Activated naive CD4-positive, alpha-beta T cell treated with anti-CD3 and anti-CD28 coated beads, Interleukin-2, amount 10 ng/mL, durations not matched to agents 7 days and 5 days (primary cell): ENCODE measurements around the gene ID2.

Experiments used
- CTCF ChIA-PET: fragments of 350-600 bp; sonication (Branson Sonifier 250); formaldehyde crosslinking; loops from one replicate; lab custom pipeline; 2021; ENCODE audit warnings: antibody characterized with exemption; lab: Charles Lee
- DNase-seq: peaks from one replicate; pipeline ENCODE4 v3.0.0-alpha.2; 2020
- H3K27ac Mint-ChIP-seq: one replicate; pipeline ENCODE4 v1.8.0; 2021; ENCODE audit warnings: mild to moderate bottlenecking, moderate library complexity, mixed read lengths
- H3K27me3 Mint-ChIP-seq: one replicate; pipeline ENCODE4 v1.8.0; 2021; ENCODE audit warnings: mild to moderate bottlenecking, mixed read lengths
- H3K36me3 Mint-ChIP-seq: one replicate; pipeline ENCODE4 v1.8.0; 2021; ENCODE audit warnings: mixed read lengths
- H3K4me1 Mint-ChIP-seq: one replicate; pipeline ENCODE4 v1.8.0; 2021; ENCODE audit warnings: mixed read lengths
- H3K4me3 Mint-ChIP-seq: one replicate; pipeline ENCODE4 v1.8.0; 2021; ENCODE audit warnings: mild to moderate bottlenecking, moderate library complexity, mixed read lengths
- H3K9me3 Mint-ChIP-seq: one replicate; pipeline ENCODE4 v1.8.0; 2021; ENCODE audit warnings: mixed read lengths

ID2 gene

DNA sequence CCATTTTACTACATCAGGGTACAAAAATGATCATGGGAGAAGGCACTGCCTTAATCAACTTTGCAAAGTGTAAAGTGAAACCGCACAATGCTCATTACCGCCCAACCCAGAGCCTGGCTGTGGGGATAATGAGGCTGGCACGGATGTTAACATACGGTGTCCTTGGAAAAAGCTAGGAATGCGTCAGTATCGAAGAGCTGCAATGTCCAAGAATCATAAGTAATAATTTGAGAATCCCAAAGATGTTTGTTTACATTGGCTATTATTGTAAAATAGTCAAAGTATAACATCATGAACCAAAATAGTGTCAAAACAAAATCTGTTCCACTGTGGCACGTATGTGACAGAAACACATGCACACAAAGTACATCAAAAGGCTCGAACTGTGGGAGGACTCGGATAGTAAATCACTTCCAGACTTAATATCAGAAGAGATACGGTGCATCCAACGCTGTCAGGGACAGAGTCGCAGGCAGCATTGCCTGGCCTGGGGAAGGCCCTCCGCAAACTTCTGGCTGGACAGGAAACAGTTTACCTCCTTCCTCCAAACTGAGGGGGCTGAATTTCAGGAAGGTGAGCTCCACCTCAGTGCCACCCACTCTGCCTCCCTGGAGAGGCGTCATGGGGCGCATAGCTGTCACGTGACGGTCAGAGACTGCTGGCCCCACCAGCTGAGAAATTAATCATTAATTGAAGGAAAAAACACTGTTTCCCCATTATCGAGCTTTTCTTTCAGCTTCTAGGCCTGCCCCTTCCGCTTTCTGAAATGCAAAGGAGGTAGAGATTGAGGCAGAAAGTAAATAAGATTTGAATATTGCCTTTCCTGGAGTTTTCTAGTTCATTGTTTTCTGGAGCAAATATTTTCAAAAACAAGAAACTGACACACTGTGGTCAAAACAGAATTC is 1.8 kb upstream of the ID2 start:
- DNase-seq = no peak

DNA sequence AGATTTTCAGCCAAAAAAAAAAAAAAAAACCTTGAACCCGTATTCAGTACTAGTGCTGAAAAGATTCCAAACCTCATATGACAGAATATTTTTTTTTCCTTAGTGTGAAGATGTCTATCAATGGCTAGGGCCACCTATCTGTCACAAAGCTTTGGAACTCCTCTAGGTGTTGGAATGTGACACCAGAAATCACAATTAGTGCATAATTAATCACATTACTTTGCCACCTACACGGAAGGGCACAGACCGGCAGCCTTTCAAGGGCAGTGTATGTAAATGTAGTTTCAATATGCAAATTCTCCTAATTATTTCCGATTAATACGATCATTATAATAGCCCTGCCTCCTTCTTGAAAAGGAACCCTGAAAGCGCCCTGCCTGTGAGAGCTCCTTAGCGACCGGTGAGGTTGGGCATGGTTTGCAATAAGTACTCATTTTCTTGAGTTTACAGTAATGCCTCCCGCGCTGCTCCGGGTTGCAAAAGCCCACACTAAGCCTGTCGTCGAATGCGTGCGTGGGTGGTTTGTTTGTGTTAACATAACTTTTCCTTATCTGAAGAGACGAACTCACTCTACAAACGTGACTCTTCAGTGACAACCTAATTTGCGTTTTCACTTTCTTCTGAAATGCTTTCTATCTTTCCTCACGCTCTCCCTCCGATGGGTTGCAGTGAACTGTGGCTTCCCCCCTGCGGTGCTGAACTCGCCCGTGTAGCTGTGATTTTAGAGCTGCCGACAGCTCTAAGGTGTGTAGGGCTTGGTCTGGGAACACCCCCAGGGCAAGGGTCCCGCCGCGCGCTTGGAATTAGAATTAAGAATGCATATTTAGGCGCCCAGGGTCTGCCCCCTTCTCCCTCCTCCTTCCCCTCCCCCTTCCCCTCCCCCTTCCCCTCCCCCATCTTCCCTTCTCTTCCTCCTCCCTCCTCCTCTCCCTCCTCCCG is 765 bp upstream of the ID2 start:
- H3K36me3 Mint-ChIP-seq = peaks cover 23% of the 10 kb centered on the region
- peaks cover 63% of the 10 kb centered on the region for H3K4me1 Mint-ChIP-seq
- H3K27ac Mint-ChIP-seq = peak overlapping the region; percentile 89
- DNase-seq = peak; percentile 78
- H3K9me3 Mint-ChIP-seq = no peaks in the 10 kb centered on the region
- H3K4me3 Mint-ChIP-seq = peak overlapping the region; percentile 76
- H3K27me3 Mint-ChIP-seq = peaks cover 35% of the 10 kb centered on the region
- CTCF ChIA-PET = interaction anchor here (0.7 to 4.1 kb wide), 6 partner anchors 137 to 1478 kb away, joined by 3 to 21 read pairs (median 5); no protein-coding TSS in a partner anchor

More for the DNA sequence above, 1.8 kb upstream of the ID2 start:
- Mint-ChIP-seq H3K4me3 (peak overlapping the region; percentile 76), H3K36me3 (peaks cover 26% of the 10 kb centered on the region), H3K9me3 (peaks cover 2% of the 10 kb centered on the region), H3K27me3 (peaks cover 45% of the 10 kb centered on the region), H3K4me1 (peaks cover 63% of the 10 kb centered on the region), H3K27ac (peak overlapping the region; percentile 84)
- CTCF ChIA-PET = interaction anchor here (0.6 to 4.1 kb wide), 6 partner anchors 136 to 1477 kb away, joined by 3 to 21 read pairs (median 4); no protein-coding TSS in a partner anchor

DNA sequence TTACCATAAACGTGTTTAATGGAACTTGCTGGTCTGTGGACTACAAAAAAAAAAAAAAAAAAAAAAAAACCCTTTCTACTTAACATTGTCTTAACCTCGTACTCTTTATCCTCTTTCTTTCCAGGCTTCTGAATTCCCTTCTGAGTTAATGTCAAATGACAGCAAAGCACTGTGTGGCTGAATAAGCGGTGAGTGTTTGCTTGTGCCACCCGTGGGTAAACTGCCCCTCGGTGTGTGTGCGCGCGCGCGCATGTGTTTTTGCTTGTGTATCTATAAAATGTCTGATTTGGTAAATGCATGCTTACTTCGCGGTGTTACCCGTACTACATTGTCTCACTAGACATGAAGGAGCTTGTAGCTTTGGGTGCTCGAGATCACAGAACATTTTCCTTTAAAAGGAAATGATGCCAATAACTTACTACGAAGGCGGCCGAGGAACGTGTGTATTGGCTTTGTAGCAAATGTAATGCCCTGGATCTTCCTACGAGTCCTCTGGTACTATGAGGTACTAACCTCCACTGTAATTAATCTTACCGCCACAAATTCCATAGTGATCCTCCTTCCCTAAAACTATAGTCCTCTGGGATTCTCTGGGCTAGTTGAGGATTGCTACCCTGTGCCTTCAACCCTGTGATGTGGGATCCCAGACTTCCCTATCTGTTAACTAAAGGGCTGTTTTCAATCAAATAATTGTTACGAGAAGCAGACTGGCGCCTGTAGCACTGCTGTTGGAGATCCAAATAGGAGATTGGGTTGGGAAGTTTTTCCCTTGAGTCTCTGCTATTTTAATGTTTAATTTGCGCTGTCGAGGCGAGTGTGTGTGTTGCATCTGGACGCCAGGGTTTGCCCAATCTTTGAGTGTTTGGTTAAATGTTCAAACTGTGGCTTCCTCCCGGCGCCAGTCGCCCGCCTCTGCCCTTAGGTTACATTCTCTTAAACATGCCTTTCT is 1.1 kb downstream of the ID2 start:
- peaks cover 53% of the 10 kb centered on the region for H3K4me1 Mint-ChIP-seq
- peak; percentile 60 for DNase-seq
- peaks cover 23% of the 10 kb centered on the region for H3K27me3 Mint-ChIP-seq
- peaks cover 23% of the 10 kb centered on the region for H3K36me3 Mint-ChIP-seq
- H3K9me3 Mint-ChIP-seq = no peaks in the 10 kb centered on the region
- CTCF ChIA-PET = interaction anchor here (0.7 to 4.1 kb wide), 3 partner anchors 8 to 1256 kb away, joined by 3 to 21 read pairs (median 7); no protein-coding TSS in a partner anchor
- peak overlapping the region; percentile 98 for H3K4me3 Mint-ChIP-seq
- peak overlapping the region; percentile 95 for H3K27ac Mint-ChIP-seq

DNA sequence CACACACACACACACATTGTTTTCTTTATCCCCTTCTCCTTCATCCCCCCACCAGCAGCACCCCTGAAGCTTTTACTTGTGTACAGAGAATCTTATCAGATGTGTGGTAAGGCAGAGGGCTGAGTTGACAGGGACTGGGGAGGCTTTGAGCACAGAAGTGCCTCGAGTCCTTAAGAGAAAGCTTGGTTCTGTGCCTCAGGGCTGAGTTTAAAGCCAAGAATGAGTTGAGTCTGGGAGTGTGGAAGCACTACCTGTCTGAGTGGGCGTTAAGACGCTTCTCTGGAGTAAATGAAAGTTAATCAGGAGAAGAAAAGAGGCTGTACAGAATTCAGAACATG is 2.7 kb downstream of the ID2 start:
- H3K4me3 Mint-ChIP-seq = peak overlapping the region; percentile 98
- H3K36me3 Mint-ChIP-seq = peaks cover 23% of the 10 kb centered on the region
- peak; percentile 50 for DNase-seq
- no peaks in the 10 kb centered on the region for H3K9me3 Mint-ChIP-seq
- peak overlapping the region; percentile 87 for H3K27ac Mint-ChIP-seq
- H3K27me3 Mint-ChIP-seq = peaks cover 15% of the 10 kb centered on the region
- H3K4me1 Mint-ChIP-seq = peaks cover 42% of the 10 kb centered on the region
- CTCF ChIA-PET = interaction anchor here (0.9 to 1.3 kb wide), 3 partner anchors 1115 to 1256 kb away, joined by 3 to 4 read pairs (median 3); no protein-coding TSS in a partner anchor

DNA sequence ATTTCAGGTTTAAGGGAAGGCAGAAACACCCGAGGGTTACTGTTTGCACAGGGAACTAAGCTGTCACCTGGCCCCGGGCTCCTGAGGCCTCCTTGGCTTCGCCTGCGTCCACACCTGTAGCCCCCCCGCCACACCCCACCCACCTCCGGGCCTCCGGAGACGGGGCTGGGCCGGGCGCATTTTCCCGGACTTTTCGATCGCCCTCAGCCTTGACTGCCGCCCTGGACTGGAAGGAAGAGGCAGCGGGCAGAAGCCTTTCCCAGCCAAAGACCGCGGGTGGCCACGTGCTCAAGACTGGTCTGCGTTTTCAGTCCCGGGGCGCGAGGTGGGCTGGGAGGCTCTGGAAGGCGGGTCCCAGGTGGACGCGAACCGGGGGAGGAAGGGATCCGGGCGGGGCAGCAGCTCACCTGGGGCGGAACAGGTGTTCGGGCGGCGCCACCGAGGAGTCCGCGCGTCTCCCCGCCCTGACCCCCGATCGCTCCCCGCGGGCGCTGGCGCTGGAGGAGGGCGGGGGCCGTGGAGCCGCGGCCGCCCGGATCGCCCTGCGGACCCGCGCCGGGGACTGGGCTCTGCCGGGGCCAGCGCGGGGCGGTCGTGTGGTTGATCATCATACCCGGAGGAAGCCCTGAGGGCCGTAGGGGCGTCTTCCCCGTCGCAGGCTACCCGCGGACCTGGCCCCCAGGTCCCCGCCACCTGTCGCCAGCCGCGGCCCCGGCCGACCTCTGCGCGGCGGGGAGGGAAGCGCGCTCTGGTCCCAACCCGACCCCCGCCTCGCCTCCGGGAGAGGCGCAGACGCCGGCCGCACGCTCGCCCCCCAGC is 3.2 kb downstream of the ID2 start:
- CTCF ChIA-PET = interaction anchor here (0.9 to 1.3 kb wide), 3 partner anchors 1115 to 1257 kb away, joined by 3 to 4 read pairs (median 3); no protein-coding TSS in a partner anchor
- Mint-ChIP-seq H3K27me3 (peaks cover 17% of the 10 kb centered on the region), H3K4me1 (peaks cover 37% of the 10 kb centered on the region)

DNA sequence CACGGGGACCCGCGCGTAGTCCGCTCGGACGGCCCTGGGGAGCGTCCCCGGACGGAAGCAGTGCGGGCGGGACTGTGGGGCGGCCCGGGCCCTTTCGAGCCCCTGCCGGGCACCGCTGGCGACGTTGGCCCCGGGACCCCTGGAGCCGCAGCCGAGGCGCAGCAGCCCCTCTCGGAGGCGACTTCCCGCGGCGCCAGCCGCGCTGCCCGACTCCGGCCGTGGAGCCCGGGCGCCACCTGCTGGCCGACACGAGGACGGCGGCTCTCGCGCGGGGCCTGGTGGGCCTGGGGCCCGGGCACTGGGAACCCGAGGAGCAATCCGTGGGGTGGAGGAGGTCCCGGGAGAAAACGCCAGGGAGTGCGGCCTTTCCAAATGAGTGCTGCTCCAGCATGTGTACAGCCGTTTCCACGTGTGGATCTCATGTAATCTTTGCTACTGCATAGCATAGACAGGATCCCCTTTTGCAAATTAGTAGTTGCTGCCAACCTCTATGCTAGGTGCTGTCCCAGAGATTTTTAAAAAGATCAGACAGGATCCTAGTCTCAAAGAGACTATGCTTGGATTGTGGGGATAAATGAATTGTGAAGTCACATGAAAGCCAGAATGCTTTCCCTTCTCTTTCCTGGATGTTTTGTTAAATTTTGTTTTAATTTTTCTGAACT is 4.0 kb downstream of the ID2 start:
- no peaks in the 10 kb centered on the region for H3K9me3 Mint-ChIP-seq
- CTCF ChIA-PET = no interaction called here
- peaks cover 23% of the 10 kb centered on the region for H3K36me3 Mint-ChIP-seq
- H3K27me3 Mint-ChIP-seq = peaks cover 19% of the 10 kb centered on the region
- peak overlapping the region; percentile 58 for H3K27ac Mint-ChIP-seq
- peaks cover 32% of the 10 kb centered on the region for H3K4me1 Mint-ChIP-seq
- DNase-seq = peak; percentile 76
- H3K4me3 Mint-ChIP-seq = peak overlapping the region; percentile 61

More for the DNA sequence above, 3.2 kb downstream of the ID2 start:
- DNase-seq = peak; percentile 61
- Mint-ChIP-seq H3K4me3 (peak overlapping the region; percentile 98), H3K36me3 (peaks cover 23% of the 10 kb centered on the region), H3K27ac (peak overlapping the region; percentile 87), H3K9me3 (no peaks in the 10 kb centered on the region)

DNA sequence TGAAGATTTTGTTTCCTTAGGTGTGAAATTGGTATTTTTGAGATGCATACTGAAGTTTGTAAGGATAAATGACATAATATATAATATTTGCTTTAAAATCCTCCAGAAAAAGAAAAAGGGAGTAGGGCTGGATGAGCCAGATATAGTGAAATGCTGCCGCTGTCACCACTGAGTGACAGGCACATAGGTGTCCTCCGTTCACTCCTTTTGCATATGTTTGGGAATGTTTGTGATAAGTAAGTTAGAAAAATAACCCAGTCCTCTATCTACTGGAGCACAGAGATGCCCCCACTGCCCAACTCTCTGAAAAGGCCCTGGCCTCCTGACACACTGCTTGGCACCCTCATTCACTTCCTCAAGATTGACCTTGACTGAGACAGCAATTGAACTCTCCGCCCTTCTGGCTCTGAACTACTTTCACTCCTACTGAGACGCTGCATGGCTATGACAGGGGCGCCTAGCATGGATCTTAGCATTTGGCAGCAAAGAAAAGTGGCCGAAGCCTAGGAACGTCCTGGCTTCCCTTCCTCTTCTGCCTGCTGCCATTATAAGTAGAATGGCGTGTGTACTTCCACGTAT is 10.1 kb downstream of the ID2 start:
- CTCF ChIA-PET = interaction anchor here (1.1 to 1.5 kb wide), 2 partner anchors 1266 to 1274 kb away, joined by 3 to 4 read pairs; no protein-coding TSS in a partner anchor
- Mint-ChIP-seq H3K4me1 (peaks cover 4% of the 10 kb centered on the region), H3K27ac (no peak overlapping the region), H3K4me3 (no peak overlapping the region), H3K27me3 (peaks cover 40% of the 10 kb centered on the region), H3K9me3 (no peaks in the 10 kb centered on the region), H3K36me3 (no peaks in the 10 kb centered on the region)
- DNase-seq = no peak

DNA sequence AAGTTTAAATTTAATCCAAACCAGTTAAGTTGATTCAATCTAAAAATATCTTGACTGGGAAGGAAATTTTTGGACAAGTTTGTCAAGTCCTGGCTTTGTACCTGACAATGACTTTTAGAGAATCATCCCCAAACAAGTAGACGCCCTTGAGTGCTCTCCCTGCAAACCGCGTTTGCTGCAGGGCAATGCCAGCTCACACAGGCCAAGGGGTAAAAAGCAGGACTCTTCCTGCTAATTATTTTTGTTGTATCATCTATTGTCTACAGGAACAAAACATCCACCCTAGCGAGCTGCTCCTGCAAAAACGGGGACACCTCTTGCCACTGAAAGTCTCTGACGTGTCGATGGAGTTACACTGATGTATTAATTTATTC is 10.9 kb downstream of the ID2 start:
- Mint-ChIP-seq H3K4me1 (peaks cover 4% of the 10 kb centered on the region), H3K9me3 (no peaks in the 10 kb centered on the region), H3K27me3 (peaks cover 34% of the 10 kb centered on the region), H3K36me3 (no peaks in the 10 kb centered on the region), H3K27ac (no peak overlapping the region), H3K4me3 (no peak overlapping the region)
- CTCF ChIA-PET = interaction anchor here (0.7 to 1.5 kb wide), 7 partner anchors 10 to 1275 kb away, joined by 3 to 4 read pairs (median 3); no protein-coding TSS in a partner anchor
- DNase-seq = no peak

DNA sequence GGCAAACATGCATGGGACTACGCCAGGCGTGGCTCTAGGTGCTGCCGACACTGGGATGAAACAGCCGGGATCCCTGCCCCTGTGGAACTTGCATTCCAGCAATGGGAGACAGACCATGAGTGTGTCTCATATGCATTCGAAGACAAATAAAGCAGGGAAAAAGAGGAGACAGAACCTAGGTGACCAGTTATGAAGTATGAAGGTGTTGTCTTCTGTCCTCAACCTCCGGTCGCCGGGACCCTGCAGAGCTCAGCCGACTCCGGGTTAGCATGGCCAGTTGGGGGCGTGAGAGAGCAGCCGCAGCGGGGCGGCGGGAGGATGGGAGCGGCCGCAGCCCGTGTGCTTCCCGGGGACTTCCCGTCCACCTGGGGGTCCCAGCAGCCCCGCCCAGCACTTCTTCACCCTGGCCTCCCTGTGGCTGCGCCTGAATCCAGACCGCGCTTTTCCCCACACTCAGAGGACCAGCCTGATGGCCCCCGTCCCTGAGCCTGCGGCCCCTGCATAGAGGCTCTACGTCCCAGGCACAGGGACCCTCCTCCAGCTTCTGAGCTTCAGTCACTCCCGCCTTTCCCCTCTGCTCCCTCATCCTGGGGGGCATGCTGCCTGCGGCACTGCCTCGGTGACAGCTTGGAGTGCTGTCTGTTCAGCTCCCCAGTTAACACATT is 11.4 kb downstream of the ID2 start:
- Mint-ChIP-seq H3K4me3 (no peak overlapping the region), H3K27me3 (peaks cover 33% of the 10 kb centered on the region), H3K9me3 (no peaks in the 10 kb centered on the region), H3K4me1 (peaks cover 4% of the 10 kb centered on the region), H3K27ac (no peak overlapping the region), H3K36me3 (no peaks in the 10 kb centered on the region)
- CTCF ChIA-PET = interaction anchor here (0.6 to 1.5 kb wide), 10 partner anchors 9 to 1276 kb away, joined by 3 to 4 read pairs (median 3); no protein-coding TSS in a partner anchor
- peak; percentile 57 for DNase-seq

DNA sequence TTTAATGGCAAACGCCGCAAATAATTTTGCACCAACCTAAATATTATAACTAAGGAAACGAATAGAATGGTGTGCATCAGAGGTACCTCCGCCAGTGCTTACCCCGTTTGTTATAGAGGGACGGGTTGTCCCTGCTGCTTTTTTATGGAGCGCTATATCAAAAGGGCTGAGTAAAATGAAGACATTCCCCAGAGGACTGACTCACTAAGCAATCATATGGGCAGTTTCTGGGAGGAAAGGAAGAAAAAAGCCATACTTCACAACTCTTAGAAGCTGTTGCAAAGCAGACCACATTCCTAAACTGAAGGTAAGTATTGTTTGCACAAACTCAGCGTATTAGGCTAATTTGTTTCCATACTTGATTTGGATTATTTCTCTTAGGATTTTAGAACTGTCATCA is 12.9 kb downstream of the ID2 start:
- Mint-ChIP-seq H3K36me3 (no peaks in the 10 kb centered on the region), H3K27me3 (peaks cover 36% of the 10 kb centered on the region), H3K9me3 (no peaks in the 10 kb centered on the region), H3K4me3 (no peak overlapping the region), H3K4me1 (peaks cover 4% of the 10 kb centered on the region), H3K27ac (no peak overlapping the region)
- no peak for DNase-seq
- CTCF ChIA-PET = no interaction called here

DNA sequence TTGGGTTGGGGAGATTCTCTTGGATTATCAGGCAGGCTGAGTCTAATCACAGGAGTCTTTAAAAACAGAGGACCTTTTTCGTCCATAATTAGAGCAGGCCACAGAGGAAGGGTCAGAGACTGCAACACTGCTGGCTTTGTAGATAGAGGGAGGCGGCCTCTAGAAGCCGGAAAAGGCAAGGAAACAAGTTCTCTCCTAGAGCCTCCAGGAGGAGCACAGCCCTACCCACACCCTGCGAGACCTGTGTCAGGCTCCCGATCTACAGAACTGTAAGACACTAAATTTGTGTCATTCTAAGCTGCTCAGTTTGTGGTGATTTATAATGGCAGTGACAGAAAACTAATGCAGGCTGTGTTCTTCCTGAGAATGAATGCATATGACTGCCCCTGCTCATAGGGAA is 15.3 kb downstream of the ID2 start:
- CTCF ChIA-PET = no interaction called here
- Mint-ChIP-seq H3K27me3 (peaks cover 21% of the 10 kb centered on the region), H3K4me1 (peaks cover 4% of the 10 kb centered on the region), H3K4me3 (no peak overlapping the region), H3K9me3 (no peaks in the 10 kb centered on the region), H3K36me3 (no peaks in the 10 kb centered on the region), H3K27ac (no peak overlapping the region)
- no peak for DNase-seq
